Stimulated activated CD4-positive, alpha-beta T cell treated with anti-CD3 and anti-CD28 coated beads, Interleukin-1b, Interleukin-23, amount 100 ng/mL, for 24 hours (primary cell): Measurements from ENCODE around the gene ARL6IP4.
"Not testable (repeated sequence)": the region's sequence is repeated elsewhere in the genome, so short reads cannot be mapped to it uniquely, and the experiment has no call there.

ENCODE experiments used
- DNase-seq, 4 experiments: peaks; one replicate each; pipeline ENCODE4 v3.0.0-alpha.2; 2020; ENCODE audit warnings: low read depth in 4 of 4, low spot score in 1 of 4

ARL6IP4 gene

GRCh38 chr12:123005081-123005626, 24.7 kb downstream of the ARL6IP4 start:
- no peak for DNase-seq

GRCh38 chr12:123006977-123007376, 26.5 kb downstream of the ARL6IP4 start:
- DNase-seq: no peak

- DNase-seq: no peak
These were observed 29.6 kb downstream of the ARL6IP4 start for GRCh38 chr12:123010110-123010509.

- DNase-seq: no peak
These were observed 30.2 kb downstream of the ARL6IP4 start for GRCh38 chr12:123010681-123011080.

GRCh38 chr12:123011701-123012100, 31.2 kb downstream of the ARL6IP4 start:
- DNase-seq: no peak

- DNase-seq: no peak
These were observed 33.0 kb downstream of the ARL6IP4 start for GRCh38 chr12:123013185-123014095.

GRCh38 chr12:123014473-123014872, 34.0 kb downstream of the ARL6IP4 start:
- DNase-seq: not testable (repeated sequence)

GRCh38 chr12:123017753-123018152, 37.3 kb downstream of the ARL6IP4 start:
- DNase-seq: no peak

- DNase-seq: no peak
These were observed 39.3 kb downstream of the ARL6IP4 start for GRCh38 chr12:123019841-123020138.

GRCh38 chr12:123021688-123022604, 41.5 kb downstream of the ARL6IP4 start:
- DNase-seq: no peak

- no peak for DNase-seq
These were observed 42.4 kb downstream of the ARL6IP4 start for GRCh38 chr12:123022846-123023245.

GRCh38 chr12:123024819-123025391, 44.4 kb downstream of the ARL6IP4 start:
- peak in 1 of 4 experiments; percentile 11 for DNase-seq

GRCh38 chr12:123026094-123026853, 45.8 kb downstream of the ARL6IP4 start:
- no peak for DNase-seq

- no peak for DNase-seq
These were observed 47.4 kb downstream of the ARL6IP4 start for GRCh38 chr12:123027726-123028445.

GRCh38 chr12:123028475-123028874, 48.0 kb downstream of the ARL6IP4 start:
- DNase-seq: no peak

GRCh38 chr12:123029550-123029949, 49.1 kb downstream of the ARL6IP4 start:
- DNase-seq: no peak

- DNase-seq: no peak
These were observed 50.2 kb downstream of the ARL6IP4 start for GRCh38 chr12:123030686-123031085.

- no peak for DNase-seq
These were observed 50.8 kb downstream of the ARL6IP4 start for GRCh38 chr12:123031171-123031845.
